Measurements from ENCODE around the gene HLA-E.
"Not testable (repeated sequence)": the region's sequence is repeated elsewhere in the genome, so short reads cannot be mapped to it uniquely, and the experiment has no call there.

The HLA-E gene

DNA sequence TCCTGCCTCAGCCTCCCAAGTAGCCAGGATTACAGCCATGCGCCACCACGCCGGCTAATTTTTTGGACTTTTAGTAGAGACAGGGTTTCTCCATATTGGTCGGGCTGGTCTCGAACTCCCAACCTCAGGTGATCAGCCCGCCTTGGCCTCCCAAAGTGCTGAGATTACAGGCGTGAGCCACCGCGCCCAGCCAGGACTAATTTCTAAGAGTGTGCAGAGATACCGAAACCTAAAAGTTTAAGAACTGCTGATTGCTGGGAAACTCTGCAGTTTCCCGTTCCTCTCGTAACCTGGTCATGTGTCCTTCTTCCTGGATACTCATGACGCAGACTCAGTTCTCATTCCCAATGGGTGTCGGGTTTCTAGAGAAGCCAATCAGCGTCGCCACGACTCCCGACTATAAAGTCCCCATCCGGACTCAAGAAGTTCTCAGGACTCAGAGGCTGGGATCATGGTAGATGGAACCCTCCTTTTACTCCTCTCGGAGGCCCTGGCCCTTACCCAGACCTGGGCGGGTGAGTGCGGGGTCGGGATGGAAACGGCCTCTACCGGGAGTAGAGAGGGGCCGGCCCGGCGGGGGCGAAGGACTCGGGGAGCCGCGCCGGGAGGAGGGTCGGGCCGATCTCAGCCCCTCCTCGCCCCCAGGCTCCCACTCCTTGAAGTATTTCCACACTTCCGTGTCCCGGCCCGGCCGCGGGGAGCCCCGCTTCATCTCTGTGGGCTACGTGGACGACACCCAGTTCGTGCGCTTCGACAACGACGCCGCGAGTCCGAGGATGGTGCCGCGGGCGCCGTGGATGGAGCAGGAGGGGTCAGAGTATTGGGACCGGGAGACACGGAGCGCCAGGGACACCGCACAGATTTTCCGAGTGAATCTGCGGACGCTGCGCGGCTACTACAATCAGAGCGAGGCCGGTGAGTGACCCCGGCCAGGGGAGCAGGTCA is at the start of gene HLA-E:
Gene HLA-E (plus strand): TSS at position 429 of the 945 bp plus-strand sequence. CDS start 23 bp downstream, at position 452.
- peak; percentile 77 to 80 for DNase-seq (ENCODE audit: low read depth in 2 of 2)

DNA sequence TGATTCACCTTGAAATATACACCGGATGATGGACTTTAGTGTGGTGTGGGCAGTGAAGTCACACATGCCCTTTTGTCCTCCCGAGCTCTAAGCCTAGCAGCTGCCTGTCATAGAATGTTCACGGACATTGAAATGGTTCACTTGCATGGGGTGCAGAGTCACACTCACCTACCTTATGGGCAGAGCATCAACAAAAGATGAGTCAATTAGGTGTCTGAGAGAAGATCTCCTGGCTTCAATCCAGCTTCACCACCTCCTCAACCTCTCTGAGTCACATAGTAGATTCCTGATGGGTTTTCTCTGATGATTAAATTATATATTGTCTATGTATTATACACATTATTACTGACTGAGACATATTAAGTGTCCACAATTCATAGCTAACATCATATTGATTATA is 48.1 kb upstream of the HLA-E start:
- DNase-seq (ENCODE audit: low read depth in 2 of 2): no peak

- no peak for DNase-seq (ENCODE audit: low read depth in 2 of 2)
Measured at GRCh38 chr6:30443657-30444450, 45.5 kb upstream of the HLA-E start.

GRCh38 chr6:30444451-30444742 is 44.9 kb upstream of the HLA-E start:
- no peak for DNase-seq (ENCODE audit: low read depth in 2 of 2)

DNA sequence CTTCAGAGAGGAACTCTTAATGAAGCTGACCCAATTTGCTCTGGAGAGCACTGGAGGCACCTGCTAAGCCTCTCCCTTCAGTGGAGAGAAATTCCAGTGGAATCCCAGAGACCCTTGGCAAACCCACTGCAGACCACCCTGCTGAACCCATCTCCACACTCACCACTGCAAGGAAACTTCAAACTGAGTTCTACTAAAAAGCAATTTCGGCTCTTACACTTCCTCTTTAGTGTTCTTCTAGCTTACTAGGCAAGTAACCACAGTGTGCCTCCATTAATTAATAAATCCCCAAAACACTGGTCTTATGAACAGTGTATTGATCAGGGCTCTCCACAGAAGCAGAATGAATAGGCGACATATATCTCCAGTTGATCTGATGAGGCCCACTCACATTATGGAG is 43.0 kb upstream of the HLA-E start:
- no peak for DNase-seq (ENCODE audit: low read depth in 2 of 2)

- DNase-seq (ENCODE audit: low read depth in 2 of 2): no peak
Measured at GRCh38 chr6:30447237-30447636, 42.1 kb upstream of the HLA-E start.

GRCh38 chr6:30450548-30450908 is 38.8 kb upstream of the HLA-E start:
- no peak for DNase-seq (ENCODE audit: low read depth in 2 of 2)

GRCh38 chr6:30450909-30451841 is 38.1 kb upstream of the HLA-E start:
- peak; percentile 19 to 38 for DNase-seq (ENCODE audit: low read depth in 2 of 2)

GRCh38 chr6:30452736-30453507 is 36.4 kb upstream of the HLA-E start:
- no peak for DNase-seq (ENCODE audit: low read depth in 2 of 2)

GRCh38 chr6:30453508-30454116 is 35.7 kb upstream of the HLA-E start:
- DNase-seq (ENCODE audit: low read depth in 2 of 2): peak; percentile 70 to 71

DNA sequence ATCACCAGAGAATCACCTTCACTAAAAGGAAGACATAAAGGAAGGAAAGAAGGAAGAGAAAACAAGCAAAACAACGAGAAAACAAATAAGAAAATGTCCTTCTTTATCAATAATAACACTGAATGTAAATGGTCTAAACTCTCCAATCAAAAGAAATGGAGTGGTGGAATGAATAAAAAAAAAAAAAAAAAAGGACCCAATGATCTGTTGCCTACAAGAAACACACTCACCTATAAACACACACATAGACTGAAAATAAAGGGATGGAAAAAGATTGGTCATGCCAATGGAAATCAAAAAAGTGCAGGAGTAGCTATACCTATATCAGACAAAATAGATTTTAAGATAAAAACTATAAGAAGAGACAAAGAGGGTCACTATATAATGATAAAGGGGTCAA is 30.2 kb upstream of the HLA-E start:
- no peak for DNase-seq (ENCODE audit: low read depth in 2 of 2)

DNA sequence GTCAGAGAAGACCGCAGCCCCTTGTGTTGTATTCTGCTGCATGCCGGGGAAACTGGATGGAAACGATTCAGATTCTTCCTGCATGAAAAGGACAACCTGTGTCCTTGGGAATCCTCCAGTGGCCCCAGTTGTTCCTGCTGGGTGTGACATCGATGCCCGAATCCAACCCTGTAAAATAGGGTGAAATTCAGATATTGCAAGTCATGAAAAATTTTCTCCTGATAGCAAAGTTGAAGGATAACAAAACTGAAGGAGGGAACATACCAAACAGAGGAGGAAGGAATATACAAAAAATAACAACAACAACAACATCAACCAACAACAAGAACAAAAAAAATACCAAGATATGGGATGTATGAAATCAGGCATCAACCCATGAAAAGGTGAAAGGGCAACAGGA is 28.3 kb upstream of the HLA-E start:
- no peak for DNase-seq (ENCODE audit: low read depth in 2 of 2)

GRCh38 chr6:30462482-30462881 is 26.8 kb upstream of the HLA-E start:
- DNase-seq (ENCODE audit: low read depth in 2 of 2): no peak

GRCh38 chr6:30463242-30463641 is 26.1 kb upstream of the HLA-E start:
- DNase-seq (ENCODE audit: low read depth in 2 of 2): no peak

GRCh38 chr6:30463651-30464618 is 25.4 kb upstream of the HLA-E start:
- DNase-seq (ENCODE audit: low read depth in 2 of 2): peak; percentile 54 to 68

DNA sequence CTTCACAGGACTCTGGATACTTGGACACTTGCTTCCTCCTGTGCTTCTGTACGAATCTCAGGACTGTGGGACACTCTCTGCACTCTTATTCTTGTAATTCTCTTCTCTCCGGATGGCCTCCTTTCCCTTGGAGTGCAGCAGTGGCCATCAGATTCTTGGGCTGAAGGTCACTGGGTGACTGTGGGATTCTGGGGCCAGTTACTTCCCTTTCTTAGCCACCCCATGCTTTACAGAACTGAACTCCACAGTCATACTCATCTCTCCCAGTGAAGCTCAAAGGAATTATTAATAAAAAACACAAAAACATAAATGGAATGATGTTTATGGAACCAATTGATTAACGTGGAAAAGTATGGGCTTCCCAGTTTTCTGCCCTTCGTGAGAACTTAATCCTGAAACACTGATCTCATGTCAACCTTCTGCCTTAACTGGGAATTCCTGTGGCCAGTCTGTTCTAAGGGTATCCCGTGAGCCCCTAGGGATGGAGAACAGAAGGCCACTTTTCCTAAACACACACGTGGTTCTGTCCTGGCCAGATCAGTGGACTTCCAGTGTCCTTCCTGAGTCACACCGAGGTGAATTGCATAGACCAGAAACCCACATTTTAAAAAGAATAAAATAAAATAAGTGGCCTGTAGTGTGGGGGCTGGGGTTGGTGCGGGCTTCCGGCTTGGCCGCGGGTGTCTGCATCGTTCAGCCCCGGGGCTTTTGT is 23.6 kb upstream of the HLA-E start:
- DNase-seq (ENCODE audit: low read depth in 2 of 2): no peak

- DNase-seq (ENCODE audit: low read depth in 2 of 2): no peak
Measured at GRCh38 chr6:30470968-30471367, 18.3 kb upstream of the HLA-E start.

DNA sequence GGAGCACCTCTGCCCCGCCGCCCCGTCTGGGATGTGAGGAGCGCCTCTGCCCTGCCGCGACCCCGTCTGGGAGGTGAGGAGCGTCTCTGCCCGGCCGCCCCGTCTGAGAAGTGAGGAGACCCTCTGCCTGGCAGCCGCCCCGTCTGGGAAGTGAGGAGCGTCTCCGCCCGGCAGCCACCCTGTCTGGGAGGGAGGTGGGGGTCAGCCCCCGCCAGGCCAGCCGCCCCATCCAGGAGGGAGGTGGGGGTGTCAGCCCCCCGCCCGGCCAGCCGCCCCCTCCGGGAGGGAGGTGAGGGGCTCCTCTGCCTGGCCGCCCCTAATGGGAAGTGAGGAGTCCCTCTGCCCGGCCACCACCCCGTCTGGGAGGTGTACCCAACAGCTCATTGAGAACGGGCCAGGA is 14.2 kb upstream of the HLA-E start:
- not testable (repeated sequence) for DNase-seq (ENCODE audit: low read depth in 2 of 2)

All from stimulated activated CD8-positive, alpha-beta memory T cell treated with anti-CD3 and anti-CD28 coated beads, Interleukin-15, amount 100 ng/mL, for 48 hours (primary cell).